ENCODE results near the gene CALHM1. TPM values are rescaled to one million over a fixed set of nuclear protein-coding genes. Genes with fewer than 3 reads are reported as not detected.

The CALHM1 gene
- total RNA-seq, 1 donor from 2014 or later: not detected

DNA sequence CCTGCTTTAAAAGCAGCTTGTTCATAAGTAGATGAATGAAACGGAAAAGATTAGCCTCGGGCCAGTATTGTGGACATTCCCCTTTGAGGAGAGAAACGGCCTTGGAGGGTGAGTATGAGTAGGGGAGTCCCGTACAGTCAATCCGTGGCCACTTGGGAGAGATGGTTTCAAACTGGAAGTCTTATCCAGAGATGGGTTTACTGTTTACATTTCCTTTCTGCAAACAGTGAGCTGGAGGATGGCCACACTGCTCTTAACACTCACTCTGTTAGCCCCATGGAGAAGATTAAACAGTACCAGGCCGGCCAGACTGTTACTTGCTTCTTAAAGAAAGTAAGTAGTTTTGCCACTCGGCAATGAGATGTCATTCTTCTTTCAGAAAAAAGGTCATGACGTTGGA is 26.8 kb downstream of the CALHM1 start:
- no peaks in the 10 kb centered on the region for H3K27me3 ChIP-seq
- intact Hi-C loops (cut with DNase I): no loop called here
- H3K9me3 ChIP-seq: no peaks in the 10 kb centered on the region

DNA sequence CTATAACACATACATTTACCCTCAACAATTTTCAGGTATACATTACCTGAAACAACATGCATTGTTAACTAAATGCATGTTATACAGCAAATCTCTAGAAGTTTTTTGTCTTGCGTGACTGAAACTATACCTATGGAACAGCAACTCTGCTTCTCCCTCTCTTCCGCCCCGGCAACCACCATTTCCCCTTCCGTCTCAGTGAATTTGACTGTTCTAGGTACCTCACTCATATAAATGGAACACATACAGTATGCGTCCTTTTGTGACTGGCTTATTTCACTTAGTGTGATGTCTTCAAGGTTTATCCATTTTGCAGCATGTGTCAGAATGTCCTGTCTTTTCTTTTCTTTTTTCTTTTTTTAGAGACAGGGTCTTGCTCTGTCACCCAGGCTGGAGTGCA is 29.1 kb downstream of the CALHM1 start:
- intact Hi-C loops (cut with DNase I): no loop called here
- ATAC-seq (no peak), DNase-seq (no peak)
- H3K4me3 ChIP-seq: no peak overlapping the region
- no peaks in the 10 kb centered on the region for H3K4me1 ChIP-seq
- TF ChIP-seq, protein P1, sequence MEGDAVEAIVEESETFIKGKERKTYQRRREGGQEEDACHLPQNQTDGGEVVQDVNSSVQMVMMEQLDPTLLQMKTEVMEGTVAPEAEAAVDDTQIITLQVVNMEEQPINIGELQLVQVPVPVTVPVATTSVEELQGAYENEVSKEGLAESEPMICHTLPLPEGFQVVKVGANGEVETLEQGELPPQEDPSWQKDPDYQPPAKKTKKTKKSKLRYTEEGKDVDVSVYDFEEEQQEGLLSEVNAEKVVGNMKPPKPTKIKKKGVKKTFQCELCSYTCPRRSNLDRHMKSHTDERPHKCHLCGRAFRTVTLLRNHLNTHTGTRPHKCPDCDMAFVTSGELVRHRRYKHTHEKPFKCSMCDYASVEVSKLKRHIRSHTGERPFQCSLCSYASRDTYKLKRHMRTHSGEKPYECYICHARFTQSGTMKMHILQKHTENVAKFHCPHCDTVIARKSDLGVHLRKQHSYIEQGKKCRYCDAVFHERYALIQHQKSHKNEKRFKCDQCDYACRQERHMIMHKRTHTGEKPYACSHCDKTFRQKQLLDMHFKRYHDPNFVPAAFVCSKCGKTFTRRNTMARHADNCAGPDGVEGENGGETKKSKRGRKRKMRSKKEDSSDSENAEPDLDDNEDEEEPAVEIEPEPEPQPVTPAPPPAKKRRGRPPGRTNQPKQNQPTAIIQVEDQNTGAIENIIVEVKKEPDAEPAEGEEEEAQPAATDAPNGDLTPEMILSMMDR (IDR thresholded peaks at IDR 0.05): no peak
- H3K27ac ChIP-seq: no peak overlapping the region
- H3K36me3 ChIP-seq: peaks cover 72% of the 10 kb centered on the region
- no peaks in the 10 kb centered on the region for H3K9me3 ChIP-seq
- no peaks in the 10 kb centered on the region for H3K27me3 ChIP-seq

More for the DNA sequence above, 26.8 kb downstream of the CALHM1 start:
- no peak for DNase-seq
- peaks cover 75% of the 10 kb centered on the region for H3K36me3 ChIP-seq
- TF ChIP-seq, protein P1 (IDR thresholded peaks at IDR 0.05): no peak
- H3K4me3 ChIP-seq: no peak overlapping the region
- no peaks in the 10 kb centered on the region for H3K4me1 ChIP-seq
- peak; percentile 62 for ATAC-seq
- H3K27ac ChIP-seq: no peak overlapping the region

DNA sequence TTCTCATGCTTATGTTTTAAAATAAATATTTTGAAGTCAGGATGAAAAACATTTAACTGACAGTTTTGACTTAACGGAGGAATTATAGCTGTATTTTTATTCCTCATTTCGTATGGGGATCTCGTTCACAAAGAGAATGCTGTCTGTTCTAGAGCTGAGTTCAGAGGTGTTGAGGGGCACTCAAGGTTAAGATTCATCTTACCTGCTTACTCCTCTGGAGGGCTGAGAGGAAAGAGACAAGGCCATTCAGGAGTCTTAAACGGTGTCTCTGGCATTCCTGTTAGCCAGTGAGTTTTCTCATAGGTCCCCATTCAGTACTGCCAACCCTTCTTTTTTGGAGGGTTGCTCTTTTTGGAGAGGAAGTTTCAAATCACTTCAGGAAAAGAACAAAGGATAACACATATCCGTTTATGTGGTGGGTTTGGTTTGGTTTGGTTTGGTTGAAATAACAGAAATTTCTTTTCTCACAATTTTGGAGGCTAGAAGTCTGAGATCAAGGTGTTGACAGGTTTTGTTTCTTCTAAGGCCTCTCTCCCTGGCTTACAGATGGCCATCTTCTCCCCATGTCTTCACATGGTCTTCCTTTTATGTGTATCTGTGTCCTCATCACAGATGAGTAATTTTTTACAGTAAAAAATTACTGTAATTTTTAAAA is 29.6 kb downstream of the CALHM1 start:
- intact Hi-C loops (cut with DNase I): no loop called here
- no peak overlapping the region for H3K4me3 ChIP-seq
- no peaks in the 10 kb centered on the region for H3K9me3 ChIP-seq
- DNase-seq (no peak), ATAC-seq (no peak)
- H3K27ac ChIP-seq: no peak overlapping the region
- no peaks in the 10 kb centered on the region for H3K4me1 ChIP-seq
- H3K27me3 ChIP-seq: no peaks in the 10 kb centered on the region
- H3K36me3 ChIP-seq: peaks cover 72% of the 10 kb centered on the region
- TF ChIP-seq, protein P1 (IDR thresholded peaks at IDR 0.05): no peak

DNA sequence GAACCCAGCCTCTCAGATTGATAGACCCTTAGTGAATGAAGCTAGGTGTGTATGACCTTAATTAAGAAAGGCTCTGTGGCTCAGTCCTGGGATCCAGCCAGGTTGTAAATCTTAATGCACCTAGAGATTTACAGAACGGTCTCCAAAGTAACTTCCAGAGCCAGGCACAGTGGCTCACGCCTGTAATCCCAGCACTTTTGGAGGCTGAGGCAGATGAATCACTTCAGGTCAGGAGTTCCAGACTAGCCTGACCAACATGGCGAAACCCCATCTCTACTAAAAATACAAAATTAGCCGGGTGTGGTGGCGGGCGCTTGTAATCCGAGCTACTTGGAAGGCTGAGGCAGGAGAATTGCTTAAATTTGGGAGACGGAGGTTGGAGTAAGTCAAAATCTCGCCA is 30.8 kb downstream of the CALHM1 start:
- Histone ChIP-seq H3K4me3 (no peak overlapping the region), H3K4me1 (no peaks in the 10 kb centered on the region), H3K36me3 (peaks cover 72% of the 10 kb centered on the region), H3K27ac (no peak overlapping the region), H3K27me3 (no peaks in the 10 kb centered on the region), H3K9me3 (no peaks in the 10 kb centered on the region)
- intact Hi-C loops (cut with DNase I): no loop called here
- DNase-seq: no peak
- TF ChIP-seq, protein P1 (IDR thresholded peaks at IDR 0.05): no peak
- no peak for ATAC-seq

DNA sequence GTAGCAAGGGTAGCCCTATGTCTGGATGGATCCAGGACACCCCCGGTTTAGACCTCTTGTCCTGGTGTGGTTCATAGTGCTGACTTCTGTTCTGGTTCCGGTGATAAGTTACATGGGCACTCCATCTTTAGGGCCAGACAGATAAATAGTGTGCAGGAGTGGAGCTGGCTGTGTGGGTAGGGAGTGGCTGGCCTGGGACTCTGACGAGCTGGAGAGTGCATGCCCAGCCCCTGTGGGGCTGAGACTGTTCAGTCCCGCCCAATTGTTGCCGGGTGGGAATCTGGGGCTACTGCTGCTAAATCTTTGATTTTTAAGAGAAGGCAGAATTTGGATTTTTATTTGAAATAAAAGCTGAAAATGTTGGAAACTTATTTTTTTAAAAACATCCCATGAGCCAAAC is 35.0 kb downstream of the CALHM1 start:
- no peaks in the 10 kb centered on the region for H3K4me1 ChIP-seq
- no peaks in the 10 kb centered on the region for H3K27me3 ChIP-seq
- ATAC-seq (no peak), DNase-seq (no peak)
- H3K9me3 ChIP-seq: no peaks in the 10 kb centered on the region
- intact Hi-C loops (cut with DNase I): no loop called here
- H3K4me3 ChIP-seq: no peak overlapping the region
- TF ChIP-seq, protein P1 (IDR thresholded peaks at IDR 0.05): no peak
- peaks cover 86% of the 10 kb centered on the region for H3K36me3 ChIP-seq
- H3K27ac ChIP-seq: no peak overlapping the region

DNA sequence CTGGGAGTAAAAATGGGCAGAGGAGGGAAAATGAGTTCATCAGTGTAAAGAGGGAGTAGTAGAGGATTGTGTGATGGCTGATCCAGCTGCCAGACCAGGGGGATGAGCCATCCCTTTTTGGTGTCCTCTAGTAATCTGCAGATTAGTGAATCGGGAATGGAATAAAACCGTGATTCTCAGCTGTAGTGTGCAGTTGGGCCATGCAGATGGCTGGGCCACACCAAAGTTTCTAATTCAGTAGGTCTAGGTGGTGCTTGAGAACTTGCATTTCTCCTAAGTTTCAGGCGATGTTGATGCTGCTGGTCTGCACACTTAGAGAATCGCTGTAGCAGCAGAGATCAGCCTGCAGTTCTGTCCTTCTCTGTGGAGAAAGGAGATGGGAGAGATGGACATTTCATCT is 39.6 kb downstream of the CALHM1 start:
- no peak overlapping the region for H3K4me3 ChIP-seq
- no peaks in the 10 kb centered on the region for H3K27me3 ChIP-seq
- no peak for DNase-seq
- ATAC-seq: no peak
- H3K27ac ChIP-seq: no peak overlapping the region
- peaks cover 98% of the 10 kb centered on the region for H3K36me3 ChIP-seq
- intact Hi-C loops (cut with DNase I): no loop called here
- TF ChIP-seq, protein P1 (IDR thresholded peaks at IDR 0.05): no peak
- H3K4me1 ChIP-seq: no peaks in the 10 kb centered on the region
- no peaks in the 10 kb centered on the region for H3K9me3 ChIP-seq

All from upper lobe of right lung (tissue), 1 donor.